IMR-90 (cell line): ENCODE results near the gene KDF1. TPM values are rescaled to one million over a fixed set of nuclear protein-coding genes. Genes with fewer than 3 reads are reported as not detected.

Experiments used
- ATAC-seq: fragments of 200-7000 bp; cut with Tn5 transposase; 2 replicates; pipeline ENCODE4 v1.9.1; 2020; ENCODE audit warnings: low read depth, mild to moderate bottlenecking, moderate library complexity
- BruUV-seq: library from RNA; stranded (reverse); fragments of 400-500 nt; replicated peaks from 2 replicates; lab custom pipeline; 2021; lab: Mats Ljungman, UMichigan
- CTCF ChIA-PET: fragments of 300-600 bp; formaldehyde crosslinking; extraction: SDS; loops from one replicate; lab custom pipeline; 2021; ENCODE audit warnings: antibody characterized with exemption; lab: Yijun Ruan, JAX
- POLR2A ChIA-PET: fragments of 300-600 bp; sonication (Branson Sonifier 250); formaldehyde crosslinking; loops from one replicate; lab custom pipeline; 2022; ENCODE audit warnings: antibody characterized with exemption; ENCODE audit not compliant: unreplicated experiment; lab: Charles Lee
- DNase-seq: peaks from one replicate; pipeline ENCODE4 v3.0.0; 2013
- H2AFZ ChIP-seq: replicated peaks from 2 replicates; pipeline ENCODE3; 2013; ENCODE audit warnings: low read length, mild to moderate bottlenecking; ENCODE audit not compliant: poor library complexity
- H2AK5ac ChIP-seq: 2 replicates; pipeline ENCODE4 v1.6.1; 2013; ENCODE audit warnings: low read depth, low read length, inconsistent platforms
- H2AK9ac ChIP-seq: replicated peaks from 2 replicates; pipeline ENCODE3; 2013; ENCODE audit warnings: mild to moderate bottlenecking, low read depth, low read length, moderate library complexity; ENCODE audit not compliant: poor library complexity
- H2BK120ac ChIP-seq: 2 replicates; pipeline ENCODE4 v1.6.1; 2013; ENCODE audit warnings: low read depth, low read length, inconsistent platforms
- H2BK15ac ChIP-seq: 3 replicates; pipeline ENCODE4 v1.6.1; 2013; ENCODE audit warnings: low read depth, low read length, inconsistent platforms
- H2BK20ac ChIP-seq: 2 replicates; pipeline ENCODE4 v1.6.1; 2013; ENCODE audit warnings: low read depth, mild to moderate bottlenecking, inconsistent platforms, low read length, moderate library complexity
- H2BK5ac ChIP-seq: 2 replicates; pipeline ENCODE4 v1.6.1; 2013; ENCODE audit warnings: mild to moderate bottlenecking, low read depth, low read length, inconsistent platforms; ENCODE audit not compliant: poor library complexity, severe bottlenecking
- H3K14ac ChIP-seq: replicated peaks from 2 replicates; pipeline ENCODE4 v1.6.1; 2013; ENCODE audit warnings: low read depth, low read length, inconsistent platforms
- H3K18ac ChIP-seq: 2 replicates; pipeline ENCODE4 v1.6.1; 2013; ENCODE audit warnings: low read depth, low read length, control low read depth
- H3K23ac ChIP-seq: 2 replicates; pipeline ENCODE4 v1.6.1; 2013; ENCODE audit warnings: low read depth, low read length, inconsistent platforms
- H3K27ac ChIP-seq: 2 replicates; pipeline ENCODE4 v1.5.1; 2013; ENCODE audit warnings: mild to moderate bottlenecking, control low read depth, low read length; ENCODE audit not compliant: insufficient read depth
- H3K27me3 ChIP-seq: 2 replicates; pipeline ENCODE4 v1.6.1; 2013; ENCODE audit warnings: low read length; ENCODE audit not compliant: control insufficient read depth, insufficient read depth
- H3K36me3 ChIP-seq: 2 replicates; pipeline ENCODE4 v1.6.1; 2013; ENCODE audit warnings: low read length, mixed read lengths; ENCODE audit not compliant: control insufficient read depth, insufficient read depth
- H3K4ac ChIP-seq: 2 replicates; pipeline ENCODE4 v1.6.1; 2013; ENCODE audit warnings: low read depth, low read length, inconsistent platforms
- H3K4me1 ChIP-seq: 2 replicates; pipeline ENCODE4 v1.6.1; 2013; ENCODE audit warnings: low read length, mixed read lengths; ENCODE audit not compliant: control insufficient read depth, insufficient read depth
- H3K4me2 ChIP-seq: 2 replicates; pipeline ENCODE4 v1.6.1; 2013; ENCODE audit warnings: low read depth, mild to moderate bottlenecking, control low read depth, low read length, moderate library complexity
- H3K4me3 ChIP-seq: 2 replicates; pipeline ENCODE4 v1.5.1; 2013; ENCODE audit warnings: low read depth, mild to moderate bottlenecking, control low read depth, low read length, moderate library complexity; ENCODE audit not compliant: insufficient read depth
- H3K56ac ChIP-seq: 2 replicates; pipeline ENCODE4 v1.6.1; 2013; ENCODE audit warnings: low read length, inconsistent platforms; ENCODE audit not compliant: insufficient read depth; ENCODE audit errors: extremely low read depth
- H3K79me1 ChIP-seq, 2 experiments: 2 replicates each; pipeline ENCODE4 v1.6.1; 2013; ENCODE audit warnings: low read length in 2 of 2, inconsistent platforms in 1 of 2, low read depth in 1 of 2
- H3K9ac ChIP-seq: 2 replicates; pipeline ENCODE4 v1.6.1; 2013; ENCODE audit warnings: low read depth, low read length, control low read depth
- H3K9me1 ChIP-seq: 2 replicates; pipeline ENCODE4 v1.6.1; 2013; ENCODE audit warnings: low read length, inconsistent platforms; ENCODE audit not compliant: insufficient read depth
- H3K9me3 ChIP-seq: 2 replicates; pipeline ENCODE4 v1.6.1; 2013; ENCODE audit warnings: low read length; ENCODE audit not compliant: control insufficient read depth, insufficient read depth
- H4K20me1 ChIP-seq: 2 replicates; pipeline ENCODE4 v1.6.1; 2013; ENCODE audit warnings: low read length, inconsistent platforms; ENCODE audit not compliant: insufficient read depth
- H4K5ac ChIP-seq: 2 replicates; pipeline ENCODE4 v1.6.1; 2013; ENCODE audit warnings: mild to moderate bottlenecking, low read depth, low read length, control low read depth
- H4K8ac ChIP-seq, 2 experiments: 2 replicates each; pipeline ENCODE4 v1.6.1; 2013; ENCODE audit warnings: low read depth in 2 of 2, low read length in 2 of 2, control low read depth in 1 of 2, inconsistent platforms in 1 of 2
- H4K91ac ChIP-seq: 2 replicates; pipeline ENCODE4 v1.6.1; 2013; ENCODE audit warnings: low read depth, low read length, inconsistent platforms; ENCODE audit not compliant: insufficient read depth
- BHLHE40 ChIP-seq: fragments of 150-350 bp; IDR thresholded peaks from 2 replicates; pipeline ENCODE4 v1.6.1; 2016; ENCODE audit warnings: mild to moderate bottlenecking, low read depth, low read length
- CEBPB ChIP-seq: IDR thresholded peaks from 2 replicates; pipeline ENCODE4 v1.6.1; 2012; ENCODE audit warnings: low read depth, low read length, improper control_type of control experiment
- CTCF ChIP-seq: conservative IDR thresholded peaks from 2 replicates; pipeline ENCODE4 v1.5.1; 2012; ENCODE audit warnings: mild to moderate bottlenecking, low read depth, low read length, improper control_type of control experiment
- FOS ChIP-seq: fragments of 150-350 bp; IDR thresholded peaks from 2 replicates; pipeline ENCODE4 v1.6.1; 2016; ENCODE audit warnings: low read depth, low read length
- MAFK ChIP-seq: IDR thresholded peaks from 2 replicates; pipeline ENCODE4 v1.6.1; 2012; ENCODE audit warnings: low read depth, low read length, improper control_type of control experiment
- MAZ ChIP-seq: IDR thresholded peaks from 2 replicates; pipeline ENCODE4 v1.6.1; 2012; ENCODE audit warnings: low read depth, mild to moderate bottlenecking, low read length, improper control_type of control experiment, moderate library complexity, borderline replicate concordance
- MXI1 ChIP-seq: IDR thresholded peaks from 2 replicates; pipeline ENCODE4 v1.6.1; 2012; ENCODE audit warnings: low read depth, mild to moderate bottlenecking, low read length, moderate library complexity, borderline replicate concordance
- NFE2L2 ChIP-seq: fragments of 150-350 bp; IDR thresholded peaks from 2 replicates; pipeline ENCODE4 v1.6.1; 2016; ENCODE audit warnings: low read depth, mild to moderate bottlenecking, low read length
- RAD21 ChIP-seq: IDR thresholded peaks from 2 replicates; pipeline ENCODE4 v1.6.1; 2012; ENCODE audit warnings: low read length, improper control_type of control experiment
- RCOR1 ChIP-seq: IDR thresholded peaks from 2 replicates; pipeline ENCODE4 v1.6.1; 2012; ENCODE audit warnings: mild to moderate bottlenecking, low read length, improper control_type of control experiment; ENCODE audit not compliant: insufficient replicate concordance
- RFX5 ChIP-seq: IDR thresholded peaks from 2 replicates; pipeline ENCODE4 v1.8.0; 2012; ENCODE audit warnings: low read depth, mild to moderate bottlenecking, low read length, moderate library complexity
- SMC3 ChIP-seq: fragments of 150-350 bp; IDR thresholded peaks from 2 replicates; pipeline ENCODE4 v1.6.1; 2016; ENCODE audit warnings: low read depth, mild to moderate bottlenecking, antibody characterized with exemption, low read length, moderate library complexity
- WGBS, 2 experiments: methylation state at CpG; one replicate each; pipeline versions ENCODE4 v1.1.5 to v1.1.7; 2013; ENCODE audit warnings: missing lambda C conversion rate in 2 of 2; ENCODE audit not compliant: insufficient read length in 1 of 2; ENCODE audit errors: extremely low coverage in 2 of 2; 5-methylcytosine and 5-hydroxymethylcytosine counted together
- dilution Hi-C: fragments of 300-500 bp; cut with HindIII; formaldehyde crosslinking; loops from one replicate; pipeline ENCODE4 v1.14.3; 2018; ENCODE audit warnings: low sequenced_read_pairs; ENCODE audit not compliant: unreplicated experiment
- in situ Hi-C: fragments of 300-500 bp; cut with MboI; formaldehyde crosslinking; loops from 3 replicates; pipeline ENCODE4 v1.14.3; 2019; ENCODE audit warnings: low sequenced_read_pairs, inconsistent platforms, mixed read lengths
- intact Hi-C: fragments of 100-400 bp; cut with micrococcal nuclease; formaldehyde crosslinking; loops from 2 replicates; pipeline ENCODE4 v1.10.0; 2022
- polyA plus RNA-seq, 3 experiments: library from polyadenylated mRNA; depleted of rRNA; stranded (reverse); fragments of >200 nt; gene quantifications; 2 replicates each; pipeline ENCODE4 v1.2.3, GENCODE V29; 2012; ENCODE audit warnings: low replicate concordance in 1 of 3
- total RNA-seq: library from RNA; depleted of rRNA; stranded (reverse); fragments of >200 nt; gene quantifications from 2 replicates; pipeline ENCODE4 v1.2.3, GENCODE V29; 2012
- TF ChIP-seq, protein P1 (sequence below): fragments of 150-350 bp; IDR thresholded peaks from 2 replicates; pipeline ENCODE4 v1.6.1; 2016; ENCODE audit warnings: low read depth, mild to moderate bottlenecking, low read length, moderate library complexity, borderline replicate concordance

The KDF1 gene
- total and polyA plus RNA-seq, 2 of the 4 experiments (the other 2 are of a cell fraction): not detected

DNA sequence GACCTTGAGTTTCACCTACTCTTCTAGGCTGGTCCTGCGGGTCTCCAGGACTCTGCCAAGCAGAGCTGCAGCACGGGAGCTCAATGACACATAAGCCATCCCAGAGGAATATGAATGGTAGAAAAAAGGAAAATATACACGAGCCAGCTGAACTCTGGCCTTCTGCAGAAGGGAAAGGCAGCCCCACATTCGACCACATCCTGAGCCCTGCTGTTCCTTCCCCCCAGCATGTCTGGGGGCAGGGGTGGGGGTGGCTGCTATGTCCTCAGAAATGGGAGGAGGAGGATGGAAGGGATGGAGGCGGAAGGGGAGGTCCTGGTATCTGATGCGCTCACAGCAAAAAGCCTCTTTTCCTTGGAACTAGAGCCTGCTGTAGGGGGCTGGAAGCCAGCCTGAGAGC, 12.1 kb upstream of the KDF1 start:
- ChIA-PET CTCF (interaction anchor here (0.6 to 1.0 kb wide), 2 partner anchors 9 to 447 kb away, joined by 3 to 6 read pairs; no protein-coding TSS in a partner anchor), POLR2A (no interaction called here)
- no peaks in the 10 kb centered on the region for H3K79me1 ChIP-seq
- dilution Hi-C loops: no loop called here
- in situ Hi-C loops: no loop called here
- 0 out of 2 replicates have a peak overlapping the region, but pooled peaks have one; percentile 46 for H2AK5ac ChIP-seq
- peak overlapping the region; percentile 78 for H2AFZ ChIP-seq
- H3K9ac ChIP-seq: no peak overlapping the region
- intact Hi-C loops: no loop called here
- peaks cover 3% of the 10 kb centered on the region; the same call in 1 of the 2 replicates for H3K4me1 ChIP-seq
- peak overlapping the region; percentile 79; the same call in 1 of the 2 replicates for H3K23ac ChIP-seq
- peak overlapping the region; percentile 58; the same call in 1 of the 2 replicates for H3K4ac ChIP-seq
- BruUV-seq: no TSS peak
- H4K8ac ChIP-seq: no peak overlapping the region; a peak in 1 of 4 replicates
- H4K91ac ChIP-seq: no peak overlapping the region
- peak overlapping the region; percentile 88 for H2AK9ac ChIP-seq
- H2BK15ac ChIP-seq: 0 out of 3 replicates have a peak overlapping the region, but pooled peaks have one; percentile 67
- H3K9me1 ChIP-seq: peaks cover 12% of the 10 kb centered on the region; the same call in 1 of the 2 replicates
- no peaks in the 10 kb centered on the region for H3K9me3 ChIP-seq
- no peaks in the 10 kb centered on the region for H3K36me3 ChIP-seq
- no peak overlapping the region for H3K56ac ChIP-seq
- peak; percentile 66 for ATAC-seq
- H3K27me3 ChIP-seq: no peaks in the 10 kb centered on the region
- DNase-seq: peak; percentile 38
- TF ChIP-seq RAD21 (no peak), CTCF (no peak), RFX5 (no peak), FOS (no peak), RCOR1 (no peak), MXI1 (no peak), MAFK (no peak), NFE2L2 (no peak), MAZ (no peak), CEBPB (no peak), SMC3 (no peak), BHLHE40 (no peak)
- TF ChIP-seq, protein P1, sequence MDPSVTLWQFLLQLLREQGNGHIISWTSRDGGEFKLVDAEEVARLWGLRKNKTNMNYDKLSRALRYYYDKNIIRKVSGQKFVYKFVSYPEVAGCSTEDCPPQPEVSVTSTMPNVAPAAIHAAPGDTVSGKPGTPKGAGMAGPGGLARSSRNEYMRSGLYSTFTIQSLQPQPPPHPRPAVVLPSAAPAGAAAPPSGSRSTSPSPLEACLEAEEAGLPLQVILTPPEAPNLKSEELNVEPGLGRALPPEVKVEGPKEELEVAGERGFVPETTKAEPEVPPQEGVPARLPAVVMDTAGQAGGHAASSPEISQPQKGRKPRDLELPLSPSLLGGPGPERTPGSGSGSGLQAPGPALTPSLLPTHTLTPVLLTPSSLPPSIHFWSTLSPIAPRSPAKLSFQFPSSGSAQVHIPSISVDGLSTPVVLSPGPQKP: no peak
- no peak overlapping the region for H3K18ac ChIP-seq
- 0 out of 2 replicates have a peak overlapping the region, but pooled peaks have one; percentile 63 for H3K14ac ChIP-seq
- H3K27ac ChIP-seq: no peak overlapping the region
- no peak overlapping the region for H2BK5ac ChIP-seq
- no peak overlapping the region for H3K4me3 ChIP-seq
- H4K5ac ChIP-seq: no peak overlapping the region
- H4K20me1 ChIP-seq: no peaks in the 10 kb centered on the region
- H2BK20ac ChIP-seq: peak overlapping the region; percentile 9; the same call in 1 of the 2 replicates
- no CpG with 5 or more reads among the region's 6 CpGs for WGBS, 2 experiments
- H3K4me2 ChIP-seq: no peak overlapping the region
- peak overlapping the region; percentile 14; the same call in 1 of the 2 replicates for H2BK120ac ChIP-seq
